Skeletal muscle satellite cell (primary cell): ENCODE results near the gene PHLDA3.

ENCODE experiments used
- H3K27me3 ChIP-seq: 2 replicates; pipeline ENCODE4 v1.7.0; 2013; ENCODE audit warnings: low read length; ENCODE audit not compliant: control insufficient read depth, insufficient read depth
- H3K36me3 ChIP-seq: 2 replicates; pipeline ENCODE4 v1.7.0; 2013; ENCODE audit warnings: mild to moderate bottlenecking, control low read depth, low read length; ENCODE audit not compliant: insufficient read depth
- H3K4me1 ChIP-seq: 2 replicates; pipeline ENCODE4 v1.7.0; 2013; ENCODE audit warnings: low read length; ENCODE audit not compliant: control insufficient read depth, insufficient read depth
- H3K4me2 ChIP-seq: 2 replicates; pipeline ENCODE4 v1.7.0; 2013; ENCODE audit warnings: mild to moderate bottlenecking, low read length
- H3K4me3 ChIP-seq: 2 replicates; pipeline ENCODE4 v1.7.0; 2013; ENCODE audit warnings: low read length
- H3K9ac ChIP-seq: 2 replicates; pipeline ENCODE4 v1.7.0; 2013; ENCODE audit warnings: mild to moderate bottlenecking, low read depth, low read length, moderate library complexity
- H3K9me3 ChIP-seq: replicated peaks from 2 replicates; pipeline ENCODE4 v1.7.0; 2013; ENCODE audit warnings: mild to moderate bottlenecking, control low read depth, low read length

Gene PHLDA3

GRCh38 chr1:201421041-201421440, 47.9 kb downstream of the PHLDA3 start:
- Histone ChIP-seq H3K4me2 (no peak overlapping the region), H3K36me3 (no peaks in the 10 kb centered on the region), H3K4me3 (no peak overlapping the region), H3K9me3 (no peaks in the 10 kb centered on the region), H3K9ac (peak overlapping the region; percentile 23), H3K4me1 (peaks cover 40% of the 10 kb centered on the region), H3K27me3 (peaks cover 18% of the 10 kb centered on the region)

- H3K9ac ChIP-seq = no peak overlapping the region
- H3K4me2 ChIP-seq = no peak overlapping the region
- no peaks in the 10 kb centered on the region for H3K36me3 ChIP-seq
- no peaks in the 10 kb centered on the region for H3K9me3 ChIP-seq
- peaks cover 18% of the 10 kb centered on the region for H3K27me3 ChIP-seq
- peaks cover 40% of the 10 kb centered on the region for H3K4me1 ChIP-seq
- H3K4me3 ChIP-seq = no peak overlapping the region
Measured at GRCh38 chr1:201420608-201421002, 48.4 kb downstream of the PHLDA3 start.

GRCh38 chr1:201419746-201420607, 49.0 kb downstream of the PHLDA3 start:
- H3K4me2 ChIP-seq = peak overlapping the region; percentile 25
- H3K27me3 ChIP-seq = peaks cover 20% of the 10 kb centered on the region
- H3K9ac ChIP-seq = no peak overlapping the region
- no peaks in the 10 kb centered on the region for H3K9me3 ChIP-seq
- peaks cover 40% of the 10 kb centered on the region for H3K4me1 ChIP-seq
- H3K36me3 ChIP-seq = no peaks in the 10 kb centered on the region
- H3K4me3 ChIP-seq = no peak overlapping the region

GRCh38 chr1:201419256-201419655, 49.7 kb downstream of the PHLDA3 start:
- Histone ChIP-seq H3K36me3 (no peaks in the 10 kb centered on the region), H3K9ac (no peak overlapping the region), H3K4me2 (peak overlapping the region; percentile 25), H3K9me3 (no peaks in the 10 kb centered on the region), H3K4me1 (peaks cover 40% of the 10 kb centered on the region), H3K27me3 (peaks cover 22% of the 10 kb centered on the region), H3K4me3 (no peak overlapping the region)

GRCh38 chr1:201418461-201418860, 50.5 kb downstream of the PHLDA3 start:
- Histone ChIP-seq H3K9ac (no peak overlapping the region), H3K4me2 (no peak overlapping the region), H3K9me3 (no peaks in the 10 kb centered on the region), H3K36me3 (no peaks in the 10 kb centered on the region), H3K27me3 (peaks cover 22% of the 10 kb centered on the region), H3K4me3 (no peak overlapping the region), H3K4me1 (peaks cover 36% of the 10 kb centered on the region)
